GM12873 (cell line): ENCODE results near the gene NUDT3.

Source experiments
- CTCF ChIP-seq: IDR thresholded peaks from 2 replicates; pipeline ENCODE4 v1.5.1; 2012; ENCODE audit warnings: low read depth, mild to moderate bottlenecking, moderate library complexity, low read length, control low read depth; ENCODE audit not compliant: insufficient read depth; ENCODE audit errors: missing control alignments

Gene NUDT3

GRCh38 chr6:34392497-34393190 is at the start of gene NUDT3:
TSS of gene NUDT3 (minus strand) at chr6:34392669. CDS start at chr6:34392362, 307 bp downstream.
- TF ChIP-seq CTCF, result peak; percentile 88

- TF ChIP-seq CTCF, result no peak
These were observed 49.1 kb upstream of the NUDT3 start for GRCh38 chr6:34441526-34441925.

GRCh38 chr6:34439442-34439841 is 47.0 kb upstream of the NUDT3 start:
- TF ChIP-seq CTCF, result no peak

GRCh38 chr6:34438705-34439104 is 46.2 kb upstream of the NUDT3 start:
- no peak for TF ChIP-seq CTCF

- no peak for TF ChIP-seq CTCF
These were observed 45.1 kb upstream of the NUDT3 start for GRCh38 chr6:34437644-34437970.

GRCh38 chr6:34436803-34437643 is 44.6 kb upstream of the NUDT3 start:
- no peak for TF ChIP-seq CTCF

- no peak for TF ChIP-seq CTCF
These were observed 43.4 kb upstream of the NUDT3 start for GRCh38 chr6:34435916-34436315.
